GM10847 (cell line): ENCODE data around the gene NT5C3B.

ENCODE experiments used
- POLR2A ChIP-seq: IDR thresholded peaks from 2 replicates; pipeline ENCODE4 v1.6.1; 2011; ENCODE audit not compliant: insufficient read length; ENCODE audit errors: extremely low read depth

Gene NT5C3B

DNA sequence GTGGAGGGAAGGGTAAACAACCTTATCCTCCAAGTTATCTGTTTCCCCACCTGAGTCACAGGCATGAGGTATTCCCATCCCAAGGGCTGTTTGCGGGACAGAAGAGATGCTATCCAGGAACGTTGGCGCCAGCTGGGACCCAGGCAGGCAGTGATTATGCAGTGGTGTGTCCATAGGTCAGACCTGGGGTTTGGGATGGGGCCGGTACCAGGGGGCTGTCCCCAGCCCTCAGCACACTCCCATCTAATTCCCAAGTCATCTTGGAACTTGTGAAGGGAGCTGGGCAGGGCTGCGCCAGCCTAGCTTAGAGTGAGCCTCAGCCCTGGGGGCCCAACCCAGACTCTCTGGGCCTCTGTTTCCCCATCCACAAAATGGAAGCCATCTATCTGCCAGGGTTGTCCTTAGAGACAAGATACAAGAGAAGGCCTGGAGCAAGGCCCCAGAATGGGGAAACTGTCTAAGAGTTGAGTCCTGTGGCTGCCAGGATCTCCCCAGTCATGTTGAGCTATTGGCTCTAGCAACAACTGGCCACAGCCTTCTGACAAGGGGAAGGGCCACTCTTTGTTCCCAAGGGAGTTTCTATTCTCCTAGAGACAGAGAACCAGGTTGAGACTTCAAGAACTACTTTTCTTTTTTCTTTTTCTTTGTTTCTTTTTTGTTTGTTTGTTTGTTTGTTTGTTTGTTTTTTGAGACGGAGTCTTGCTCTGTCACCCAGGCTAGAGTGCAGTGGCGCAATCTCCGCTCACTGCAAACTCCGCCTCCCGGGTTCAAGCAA, 39.7 kb downstream of the NT5C3B start:
- TF ChIP-seq POLR2A = no peak

GRCh38 chr17:41794540-41794975, 41.5 kb downstream of the NT5C3B start:
- TF ChIP-seq POLR2A = no peak

GRCh38 chr17:41793784-41794539, 42.1 kb downstream of the NT5C3B start:
- TF ChIP-seq POLR2A = no peak

- TF ChIP-seq POLR2A = no peak
Observed at GRCh38 chr17:41792845-41793783, 42.9 kb downstream of the NT5C3B start.

- no peak for TF ChIP-seq POLR2A
Observed at GRCh38 chr17:41787021-41787418, 49.0 kb downstream of the NT5C3B start.

DNA sequence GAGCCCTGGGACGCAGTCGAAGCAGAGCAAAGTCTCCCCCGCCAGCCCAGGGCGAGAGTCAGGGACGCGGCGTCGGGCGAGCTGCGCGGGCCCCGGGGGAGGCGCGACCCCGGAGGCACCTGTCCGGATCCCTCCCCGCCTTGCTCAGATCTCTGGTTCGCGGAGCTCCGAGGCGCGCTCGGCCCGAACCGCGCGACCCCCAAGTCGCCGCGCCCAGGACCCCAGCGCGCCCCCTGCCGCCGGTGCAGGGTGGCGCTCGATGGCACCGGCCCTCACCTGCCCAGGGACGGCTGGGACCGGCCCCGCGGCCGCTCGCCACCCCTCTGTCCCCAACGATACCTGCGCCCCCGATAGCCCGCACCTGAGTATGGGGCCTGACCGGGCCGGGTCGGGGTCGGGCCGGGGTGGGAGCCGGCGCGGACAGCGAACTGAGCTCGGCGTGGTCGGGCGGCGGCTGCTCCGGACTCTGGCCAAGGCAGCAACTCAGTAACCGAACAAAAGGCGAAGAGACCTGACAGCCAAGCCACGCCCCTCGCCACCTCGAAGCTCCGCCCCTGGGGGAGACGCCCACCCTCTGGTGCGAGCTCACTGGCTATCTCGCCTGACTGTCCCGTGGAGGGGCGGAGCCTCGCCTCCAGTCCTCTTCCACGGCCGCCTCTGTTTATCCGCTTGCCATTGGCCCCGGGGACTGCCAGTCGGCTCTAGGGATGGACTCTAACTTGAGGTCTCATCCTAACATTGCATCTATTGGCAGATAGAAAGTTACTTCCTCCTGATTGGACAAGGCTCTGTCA, 49.6 kb downstream of the NT5C3B start, which contains the start of gene JUP:
Gene JUP (minus strand): TSS at position 485 of the 794 bp plus-strand sequence. CDS start 14,857 bp downstream, outside the sequence.
- no peak for TF ChIP-seq POLR2A

- TF ChIP-seq POLR2A = no peak
Observed at GRCh38 chr17:41785859-41786226, 50.2 kb downstream of the NT5C3B start.

GRCh38 chr17:41785091-41785858, 50.8 kb downstream of the NT5C3B start:
- TF ChIP-seq POLR2A = no peak

GRCh38 chr17:41784207-41784744, 51.8 kb downstream of the NT5C3B start:
- TF ChIP-seq POLR2A = no peak

- no peak for TF ChIP-seq POLR2A
Observed at GRCh38 chr17:41782142-41782541, 53.9 kb downstream of the NT5C3B start.

DNA sequence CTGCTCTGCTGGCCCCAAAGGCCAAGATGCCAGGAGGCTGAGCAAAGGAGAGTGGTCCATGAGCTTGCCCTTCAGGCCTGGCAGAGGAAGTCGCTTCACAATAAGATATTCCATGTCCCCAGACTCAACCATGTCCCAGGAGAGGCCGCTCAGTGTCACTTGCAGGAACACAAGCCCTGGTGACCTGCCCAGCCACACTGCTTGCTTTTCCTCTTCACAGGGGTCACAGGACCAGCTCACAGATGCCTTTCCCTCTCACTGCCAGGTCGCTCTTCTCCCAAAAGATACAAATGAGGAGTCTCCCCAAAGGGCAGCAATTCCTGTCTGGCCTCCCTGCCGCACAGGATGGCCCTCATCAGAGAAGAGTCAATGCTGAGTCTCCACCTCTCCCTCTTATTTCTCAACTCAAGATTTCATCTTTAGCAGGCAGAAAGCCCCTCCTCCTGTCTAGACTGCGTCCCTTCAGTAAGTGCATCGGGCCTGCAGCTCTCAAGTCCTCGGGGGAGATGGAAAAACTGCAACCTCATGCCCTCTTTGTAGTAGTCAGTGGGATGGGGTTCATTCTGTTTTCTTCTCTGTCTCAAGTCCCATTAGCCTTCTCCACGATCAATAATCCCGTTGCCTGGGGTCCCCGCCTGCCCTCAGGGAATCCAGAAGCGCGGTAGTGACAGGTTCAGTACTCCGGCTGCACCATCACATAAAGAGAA, 54.5 kb downstream of the NT5C3B start:
- TF ChIP-seq POLR2A = no peak

GRCh38 chr17:41779954-41780353, 56.1 kb downstream of the NT5C3B start:
- no peak for TF ChIP-seq POLR2A
